K562 (cell line): Measurements from ENCODE around the gene NUP210. TPM values are rescaled to one million over a fixed set of nuclear protein-coding genes. Genes with fewer than 3 reads are reported as not detected.

Source experiments
- ATAC-seq: fragments of 200-7000 bp; cut with Tn5 transposase; 3 replicates; pipeline ENCODE4 v1.9.1; 2020; ENCODE audit warnings: moderate library complexity
- BruUV-seq: library from RNA; stranded (reverse); fragments of 400-500 nt; replicated peaks from 2 replicates; lab custom pipeline; 2021; lab: Mats Ljungman, UMichigan
- CTCF ChIA-PET: fragments of 300-600 bp; formaldehyde crosslinking; extraction: SDS; loops from one replicate; lab custom pipeline; 2021; ENCODE audit warnings: low intra/inter-chr PET ratio; lab: Yijun Ruan, JAX
- POLR2A ChIA-PET: fragments of 300-600, 350-650 bp; sonication (Branson Sonifier 250); formaldehyde crosslinking; extraction: SDS; loops from one replicate; lab custom pipeline; 2021; ENCODE audit warnings: antibody characterized with exemption, inconsistent platforms; lab: Yijun Ruan, JAX
- DNase-seq, 4 experiments: peaks; one replicate each; pipeline versions ENCODE4 v3.0.0 to v3.0.0-alpha.2; 2011 to 2018; ENCODE audit warnings: low spot score in 3 of 4, mixed read lengths in 3 of 4; ENCODE audit errors: extremely low read depth in 1 of 4
- FAIRE-seq: peaks from 2 replicates; lab custom pipeline; 2011; peaks lifted over from hg19 to GRCh38; lab: Jason Lieb, UNC
- H2AFZ ChIP-seq: 2 replicates; pipeline ENCODE4 v1.6.0; 2011; ENCODE audit warnings: low read depth, low read length, control low read depth, inconsistent platforms
- H3K27ac ChIP-seq: fragments of 200-600 bp; 3 replicates; pipeline ENCODE4 v1.8.0; 2011; ENCODE audit warnings: low read depth, mild to moderate bottlenecking, control low read depth, inconsistent platforms, low read length, moderate library complexity, mixed read lengths; ENCODE audit errors: extremely low read depth
- H3K27me3 ChIP-seq, 2 experiments: fragments of 300-600 bp in 1 of 2; 2 replicates in 1 of 2; 3 replicates in 1 of 2; pipeline versions ENCODE4 v1.6.0 to v1.8.0; 2011; ENCODE audit warnings: inconsistent platforms in 2 of 2, low read length in 2 of 2, mild to moderate bottlenecking in 1 of 2, mixed read lengths in 1 of 2, moderate library complexity in 1 of 2; ENCODE audit not compliant: control insufficient read depth in 2 of 2, insufficient read depth in 2 of 2
- H3K36me3 ChIP-seq: fragments of 300-600 bp; 3 replicates; pipeline ENCODE4 v1.8.0; 2011; ENCODE audit warnings: mild to moderate bottlenecking, low read length, inconsistent platforms; ENCODE audit not compliant: control insufficient read depth, insufficient read depth
- H3K4me1 ChIP-seq, 2 experiments: fragments of 200-600 bp in 1 of 2; replicated peaks in 1 of 2; 2 replicates in 1 of 2; 3 replicates in 1 of 2; pipeline versions ENCODE4 v1.5.1 to v1.8.0; 2011; ENCODE audit warnings: inconsistent platforms in 2 of 2, low read length in 2 of 2, mild to moderate bottlenecking in 1 of 2, mixed read lengths in 1 of 2, moderate library complexity in 1 of 2; ENCODE audit not compliant: control insufficient read depth in 2 of 2, insufficient read depth in 2 of 2
- H3K4me2 ChIP-seq: 2 replicates; pipeline ENCODE4 v1.6.1; 2011; ENCODE audit warnings: low read length, control low read depth, inconsistent platforms, mixed read lengths; ENCODE audit not compliant: insufficient read depth
- H3K4me3 ChIP-seq: fragments of 200-600 bp; sonication (generic), shearing (Covaris generic); 2 replicates; pipeline ENCODE4 v1.5.1; 2016; ENCODE audit warnings: control low read depth, inconsistent platforms
- H3K79me2 ChIP-seq: fragments of 200-600 bp; 3 replicates; pipeline ENCODE4 v1.8.0; 2011; ENCODE audit warnings: low read length, inconsistent platforms; ENCODE audit not compliant: control insufficient read depth, insufficient read depth
- H3K9ac ChIP-seq, 2 experiments: 2 replicates each; pipeline versions ENCODE4 v1.6.0 to v1.6.1; 2011; ENCODE audit warnings: low read depth in 2 of 2, low read length in 2 of 2, control low read depth in 1 of 2, inconsistent platforms in 1 of 2, mild to moderate bottlenecking in 1 of 2, mixed read lengths in 1 of 2; ENCODE audit not compliant: insufficient read depth in 1 of 2
- H3K9me1 ChIP-seq: one replicate; pipeline ENCODE4 v1.6.0; 2011; ENCODE audit warnings: inconsistent platforms, mild to moderate bottlenecking, low read length, moderate library complexity; ENCODE audit not compliant: control insufficient read depth, insufficient read depth
- H3K9me3 ChIP-seq: replicated peaks from 2 replicates; pipeline ENCODE4 v1.5.1; 2011; ENCODE audit warnings: low read depth, low read length, inconsistent platforms; ENCODE audit not compliant: control insufficient read depth, insufficient read depth
- H4K20me1 ChIP-seq: replicated peaks from 2 replicates; pipeline ENCODE4 v1.6.1; 2011; ENCODE audit warnings: low read length, inconsistent platforms, mixed read lengths; ENCODE audit not compliant: control insufficient read depth, insufficient read depth
- BHLHE40 ChIP-seq: IDR thresholded peaks from 2 replicates; pipeline ENCODE4 v1.6.1; 2011; ENCODE audit warnings: low read length, improper control_type of control experiment
- CBX3 ChIP-seq, 2 experiments: IDR thresholded peaks; 1 replicate in 1 of 2; 2 replicates in 1 of 2; pipeline ENCODE4 v1.6.1; 2012; ENCODE audit warnings: inconsistent platforms in 2 of 2, low read length in 2 of 2, borderline replicate concordance in 1 of 2, control low read depth in 1 of 2
- CHAMP1 ChIP-seq: fragments of 450-650 bp; IDR thresholded peaks from 2 replicates; pipeline ENCODE4 v1.6.1; 2016; ENCODE audit warnings: mild to moderate bottlenecking
- CHD2 ChIP-seq: IDR thresholded peaks from 2 replicates; pipeline ENCODE4 v1.6.1; 2011; ENCODE audit warnings: low read depth, low read length
- ERF ChIP-seq: fragments of 450-650 bp; formaldehyde crosslinking; IDR thresholded peaks from 2 replicates; pipeline ENCODE4 v1.4.0; 2020; ENCODE audit warnings: mild to moderate bottlenecking, mixed read lengths
- HDAC6 ChIP-seq: IDR thresholded peaks from 2 replicates; pipeline ENCODE4 v1.6.1; 2012; ENCODE audit warnings: low read depth, mild to moderate bottlenecking, control low read depth, inconsistent platforms, low read length, moderate library complexity
- MCM2 ChIP-seq: fragments of 450-650 bp; IDR thresholded peaks from 2 replicates; pipeline ENCODE4 v1.6.1; 2017; ENCODE audit warnings: low read depth, mild to moderate bottlenecking
- NELFE ChIP-seq: IDR thresholded peaks from 2 replicates; pipeline ENCODE4 v1.6.1; 2011; ENCODE audit warnings: mild to moderate bottlenecking; ENCODE audit not compliant: insufficient read depth, insufficient read length
- NEUROD1 ChIP-seq: fragments of 150-350 bp; IDR thresholded peaks from 2 replicates; pipeline ENCODE4 v1.6.1; 2014; ENCODE audit warnings: borderline replicate concordance, low read length, low read depth; ENCODE audit not compliant: partially characterized antibody
- PHF8 ChIP-seq: fragments of 200-600 bp; sonication (generic); IDR thresholded peaks from 2 replicates; pipeline ENCODE4 v1.6.1; 2012; ENCODE audit warnings: mixed run types, mild to moderate bottlenecking, inconsistent platforms, low read length, moderate library complexity, borderline replicate concordance
- SRSF3 ChIP-seq: fragments of 200-400 bp; formaldehyde crosslinking; IDR thresholded peaks from 2 replicates; pipeline ENCODE4 v1.6.1; 2016; ENCODE audit warnings: mild to moderate bottlenecking, low read length, moderate library complexity; ENCODE audit not compliant: insufficient read depth
- SRSF9 ChIP-seq: fragments of 200-400 bp; formaldehyde crosslinking; IDR thresholded peaks from 2 replicates; pipeline ENCODE4 v1.6.1; 2017; ENCODE audit warnings: low read depth, low read length, borderline replicate concordance
- TAF15 ChIP-seq: fragments of 200-400 bp; formaldehyde crosslinking; IDR thresholded peaks from 2 replicates; pipeline ENCODE4 v1.6.1; 2017; ENCODE audit warnings: mild to moderate bottlenecking, low read depth, low read length, moderate library complexity
- THRAP3 ChIP-seq: fragments of 450-650 bp; IDR thresholded peaks from 2 replicates; pipeline ENCODE4 v1.6.1; 2016; ENCODE audit warnings: mild to moderate bottlenecking, inconsistent platforms, borderline replicate concordance
- ZNF707 ChIP-seq: fragments of 250-450 bp; sonication (Bioruptor Pico); conservative IDR thresholded peaks from 2 replicates; pipeline ENCODE4 v1.8.0; 2022; ENCODE audit warnings: inconsistent platforms, mild to moderate bottlenecking, moderate library complexity
- ZNF830 ChIP-seq: fragments of 250-450 bp; sonication (Bioruptor Pico); IDR thresholded peaks from 2 replicates; pipeline ENCODE4 v1.5.0; 2021; ENCODE audit warnings: mild to moderate bottlenecking
- WGBS: fragments of 100-300 bp; shearing (Covaris generic); methylation state at CpG from one replicate; pipeline ENCODE4 v1.1.6; 2016; ENCODE audit warnings: low coverage, mixed read lengths; ENCODE audit not compliant: insufficient coverage; ENCODE audit errors: missing lambda C conversion rate; 5-methylcytosine and 5-hydroxymethylcytosine counted together
- in situ Hi-C: fragments of 300-500 bp; cut with MboI; formaldehyde crosslinking; loops from 4 replicates; pipeline ENCODE4 v1.15.0; 2018; ENCODE audit warnings: inconsistent platforms, mixed read lengths
- intact Hi-C: fragments of 100-400 bp; cut with micrococcal nuclease; formaldehyde crosslinking; loops from 2 replicates; pipeline ENCODE4 v1.14.2; 2022
- polyA plus RNA-seq, 8 experiments: library from polyadenylated mRNA; depleted of rRNA in 4 of 8; stranded (reverse) in 5 of 8; unstranded in 3 of 8; fragments of >200 nt; fragmentation: Nextera tagmentation in 2 of 8; fragmentation: Illumina TruSeq in 1 of 8; extraction: Ambion mirVana in 2 of 8; extraction: Trizol in 1 of 8; gene quantifications; 2 replicates each; pipeline versions ENCODE4 v1.2.1 to v1.2.3, GENCODE V29; 2011 to 2014; ENCODE audit warnings: inconsistent platforms in 1 of 8, missing spikeins in 1 of 8
- total RNA-seq, 7 experiments: library from RNA; depleted of rRNA in 6 of 7; stranded (reverse); fragments of >200 nt in 6 of 7; fragmentation: Illumina TruSeq in 2 of 7; extraction: Trizol in 2 of 7; gene quantifications; 2 replicates each; pipeline versions ENCODE4 v1.2.1 to v1.2.3, GENCODE V29; 2011 to 2021; ENCODE audit warnings: low replicate concordance in 1 of 7
- TF ChIP-seq, protein P1 (sequence below): fragments of 150-350 bp; conservative IDR thresholded peaks from 2 replicates; pipeline ENCODE4 v1.6.1; 2014; ENCODE audit warnings: low read length

Gene NUP210
- total and polyA plus RNA-seq, 9 of the 15 experiments (the other 6 are each of a cell fraction or from before 2014, with no cell fraction given) = 1.2 to 138 (median 44.0) TPM

GRCh38 chr3:13307041-13307440 lies 113.1 kb downstream of the NUP210 start:
- CTCF ChIA-PET = no interaction called here
- H3K27ac ChIP-seq = no peak overlapping the region
- H4K20me1 ChIP-seq = peaks cover 7% of the 10 kb centered on the region
- no peak for FAIRE-seq
- H3K4me1 ChIP-seq = peaks cover 0 to 2% of the 10 kb centered on the region in 2 experiments; a peak in 1 of 5 replicates
- H3K4me2 ChIP-seq = no peak overlapping the region
- H3K9me3 ChIP-seq = no peaks in the 10 kb centered on the region
- DNase-seq = no peak
- in situ Hi-C loops (no loop called here), intact Hi-C loops (no loop called here)
- no TSS peak for BruUV-seq
- no peak for ATAC-seq
- H3K4me3 ChIP-seq = no peak overlapping the region
- no peak overlapping the region for H3K9ac ChIP-seq
- WGBS = 14% methylated on average over 11 of the region's 11 CpGs
- H3K79me2 ChIP-seq = no peaks in the 10 kb centered on the region
- POLR2A ChIA-PET = interaction anchor here (0.7 to 1.7 kb wide), 2 partner anchors 25 to 88 kb away, joined by 3 read pairs; no protein-coding TSS in a partner anchor
- no peak for TF ChIP-seq HDAC6
- no peak for TF ChIP-seq MCM2
- no peak for TF ChIP-seq PHF8
- TF ChIP-seq ZNF830 (CRISPR knock-in tag) = no peak
- no peak for TF ChIP-seq BHLHE40
- TF ChIP-seq TAF15 = no peak
- no peak for TF ChIP-seq THRAP3
- no peak for TF ChIP-seq NELFE
- no peak for TF ChIP-seq CBX3 (IDR thresholded peaks at IDR 0.05; ENCODE audit: borderline replicate concordance in 1 of 2, low read length in 2 of 2)
- no peak for TF ChIP-seq NEUROD1
- TF ChIP-seq SRSF3 = no peak
- no peak for TF ChIP-seq CHAMP1
- no peak for TF ChIP-seq ZNF707
- TF ChIP-seq SRSF9 = no peak
- TF ChIP-seq, protein P1, sequence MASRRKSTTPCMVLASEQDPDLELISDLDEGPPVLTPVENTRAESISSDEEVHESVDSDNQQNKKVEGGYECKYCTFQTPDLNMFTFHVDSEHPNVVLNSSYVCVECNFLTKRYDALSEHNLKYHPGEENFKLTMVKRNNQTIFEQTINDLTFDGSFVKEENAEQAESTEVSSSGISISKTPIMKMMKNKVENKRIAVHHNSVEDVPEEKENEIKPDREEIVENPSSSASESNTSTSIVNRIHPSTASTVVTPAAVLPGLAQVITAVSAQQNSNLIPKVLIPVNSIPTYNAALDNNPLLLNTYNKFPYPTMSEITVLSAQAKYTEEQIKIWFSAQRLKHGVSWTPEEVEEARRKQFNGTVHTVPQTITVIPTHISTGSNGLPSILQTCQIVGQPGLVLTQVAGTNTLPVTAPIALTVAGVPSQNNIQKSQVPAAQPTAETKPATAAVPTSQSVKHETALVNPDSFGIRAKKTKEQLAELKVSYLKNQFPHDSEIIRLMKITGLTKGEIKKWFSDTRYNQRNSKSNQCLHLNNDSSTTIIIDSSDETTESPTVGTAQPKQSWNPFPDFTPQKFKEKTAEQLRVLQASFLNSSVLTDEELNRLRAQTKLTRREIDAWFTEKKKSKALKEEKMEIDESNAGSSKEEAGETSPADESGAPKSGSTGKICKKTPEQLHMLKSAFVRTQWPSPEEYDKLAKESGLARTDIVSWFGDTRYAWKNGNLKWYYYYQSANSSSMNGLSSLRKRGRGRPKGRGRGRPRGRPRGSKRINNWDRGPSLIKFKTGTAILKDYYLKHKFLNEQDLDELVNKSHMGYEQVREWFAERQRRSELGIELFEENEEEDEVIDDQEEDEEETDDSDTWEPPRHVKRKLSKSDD = no peak
- TF ChIP-seq CHD2 = no peak
- no peak for TF ChIP-seq ERF
- H3K36me3 ChIP-seq = no peaks in the 10 kb centered on the region
- H3K9me1 ChIP-seq = no peaks in the 10 kb centered on the region
- no peak overlapping the region for H2AFZ ChIP-seq
- H3K27me3 ChIP-seq = peaks cover 34 to 59% of the 10 kb centered on the region in 2 experiments
